ENCODE results near the gene CCN2.

The CCN2 gene

GRCh38 chr6:131950767-131951575 is at the start of gene CCN2:
Gene CCN2, minus strand, starts transcription at chr6:131951372. Its CDS starts 200 bp downstream, at chr6:131951172.
- DNase-seq (ENCODE audit: low spot score): peak; percentile 41

- no peak for DNase-seq (ENCODE audit: low spot score)
These were observed 49.1 kb upstream of the CCN2 start for GRCh38 chr6:132000296-132000695.

- no peak for DNase-seq (ENCODE audit: low spot score)
These were observed 48.5 kb upstream of the CCN2 start for GRCh38 chr6:131999545-132000146.

- DNase-seq (ENCODE audit: low spot score): no peak
These were observed 47.2 kb upstream of the CCN2 start for GRCh38 chr6:131998255-131998982.

GRCh38 chr6:131997429-131998153 is 46.4 kb upstream of the CCN2 start:
- DNase-seq (ENCODE audit: low spot score): no peak

GRCh38 chr6:131995917-131996316 is 44.7 kb upstream of the CCN2 start:
- no peak for DNase-seq (ENCODE audit: low spot score)

- no peak for DNase-seq (ENCODE audit: low spot score)
These were observed 41.4 kb upstream of the CCN2 start for GRCh38 chr6:131992557-131992956.

GRCh38 chr6:131989036-131989435 is 37.9 kb upstream of the CCN2 start:
- DNase-seq (ENCODE audit: low spot score): no peak

GRCh38 chr6:131982740-131983259 is 31.6 kb upstream of the CCN2 start:
- DNase-seq (ENCODE audit: low spot score): no peak

GRCh38 chr6:131981624-131981978 is 30.4 kb upstream of the CCN2 start:
- no peak for DNase-seq (ENCODE audit: low spot score)

GRCh38 chr6:131980791-131981623 is 29.8 kb upstream of the CCN2 start:
- DNase-seq (ENCODE audit: low spot score): no peak

GRCh38 chr6:131980338-131980790 is 29.2 kb upstream of the CCN2 start:
- no peak for DNase-seq (ENCODE audit: low spot score)

GRCh38 chr6:131979515-131980337 is 28.6 kb upstream of the CCN2 start:
- DNase-seq (ENCODE audit: low spot score): no peak

GRCh38 chr6:131978522-131978921 is 27.4 kb upstream of the CCN2 start:
- DNase-seq (ENCODE audit: low spot score): no peak

- DNase-seq (ENCODE audit: low spot score): no peak
These were observed 25.4 kb upstream of the CCN2 start for GRCh38 chr6:131976545-131977061.

- DNase-seq (ENCODE audit: low spot score): no peak
These were observed 21.6 kb upstream of the CCN2 start for GRCh38 chr6:131972741-131973140.

- DNase-seq (ENCODE audit: low spot score): no peak
These were observed 19.1 kb upstream of the CCN2 start for GRCh38 chr6:131970076-131970859.

GRCh38 chr6:131968656-131969055 is 17.5 kb upstream of the CCN2 start:
- no peak for DNase-seq (ENCODE audit: low spot score)

- DNase-seq (ENCODE audit: low spot score): no peak
These were observed 16.8 kb upstream of the CCN2 start for GRCh38 chr6:131967948-131968347.

Measured in globus pallidus (tissue), 1 donor.